Stimulated activated CD8-positive, alpha-beta memory T cell treated with anti-CD3 and anti-CD28 coated beads, Interleukin-15, amount 100 ng/mL, for 24 hours (primary cell): ENCODE results near the gene NUTF2.
"Not testable (repeated sequence)": the region's sequence is repeated elsewhere in the genome, so short reads cannot be mapped to it uniquely, and the experiment has no call there.

Experiments
- DNase-seq: peaks from one replicate; pipeline ENCODE4 v3.0.0-alpha.2; 2020; ENCODE audit warnings: low read depth

Gene NUTF2

GRCh38 chr16:67864044-67864443 lies 17.3 kb downstream of the NUTF2 start:
- DNase-seq: not testable (repeated sequence)

GRCh38 chr16:67864594-67864993 lies 17.9 kb downstream of the NUTF2 start:
- no peak for DNase-seq

- no peak for DNase-seq
Measured at GRCh38 chr16:67865318-67865717, 18.6 kb downstream of the NUTF2 start.

- DNase-seq: no peak
Measured at GRCh38 chr16:67868290-67868689, 21.6 kb downstream of the NUTF2 start.

GRCh38 chr16:67869653-67870052 lies 22.9 kb downstream of the NUTF2 start:
- no peak for DNase-seq

- DNase-seq: no peak
Measured at GRCh38 chr16:67871256-67871655, 24.5 kb downstream of the NUTF2 start.

- DNase-seq: no peak
Measured at GRCh38 chr16:67872131-67872630, 25.4 kb downstream of the NUTF2 start.

GRCh38 chr16:67872631-67873434 lies 26.1 kb downstream of the NUTF2 start, which contains the start of gene EDC4:
Gene EDC4 (plus strand): TSS chr16:67873052. CDS start chr16:67873262, 210 bp downstream.
- DNase-seq: peak; percentile 75

- DNase-seq: no peak
Measured at GRCh38 chr16:67873435-67874370, 27.0 kb downstream of the NUTF2 start.

- DNase-seq: no peak
Measured at GRCh38 chr16:67874372-67874771, 27.6 kb downstream of the NUTF2 start.

GRCh38 chr16:67877064-67877463 lies 30.3 kb downstream of the NUTF2 start:
- DNase-seq: no peak

- DNase-seq: no peak
Measured at GRCh38 chr16:67878232-67878631, 31.5 kb downstream of the NUTF2 start.

- DNase-seq: no peak
Measured at GRCh38 chr16:67878846-67879245, 32.1 kb downstream of the NUTF2 start.

- no peak for DNase-seq
Measured at GRCh38 chr16:67879462-67879861, 32.7 kb downstream of the NUTF2 start.

GRCh38 chr16:67879936-67880335 lies 33.2 kb downstream of the NUTF2 start:
- DNase-seq: no peak

- DNase-seq: no peak
Measured at GRCh38 chr16:67880584-67880983, 33.9 kb downstream of the NUTF2 start.

- DNase-seq: no peak
Measured at GRCh38 chr16:67881621-67882161, 35.0 kb downstream of the NUTF2 start.

GRCh38 chr16:67882374-67883145 lies 35.8 kb downstream of the NUTF2 start:
- no peak for DNase-seq

- no peak for DNase-seq
Measured at GRCh38 chr16:67883146-67883871, 36.6 kb downstream of the NUTF2 start.

- DNase-seq: peak; percentile 71
Measured at GRCh38 chr16:67883872-67884261, 37.1 kb downstream of the NUTF2 start.

GRCh38 chr16:67884684-67885083 lies 38.0 kb downstream of the NUTF2 start, which contains the start of gene NRN1L:
Gene NRN1L (plus strand): TSS chr16:67884885. CDS start chr16:67884904, 19 bp downstream.
- no peak for DNase-seq
